Brain pericyte (primary cell): ENCODE results near the gene ASGR1.
A peak's percentile ranks its signal among the peaks of the same experiment; 100 is the strongest.
"Not testable (repeated sequence)": the region's sequence is repeated elsewhere in the genome, so short reads cannot be mapped to it uniquely, and the experiment has no call there.

Experiments used
- DNase-seq: peaks from one replicate; pipeline ENCODE4 v3.0.0-alpha.2; 2012; ENCODE audit warnings: low read depth, low spot score

The ASGR1 gene

GRCh38 chr17:7166873-7167272 is 12.3 kb downstream of the ASGR1 start:
- DNase-seq = no peak

GRCh38 chr17:7159571-7159970 is 19.6 kb downstream of the ASGR1 start:
- not testable (repeated sequence) for DNase-seq

GRCh38 chr17:7158424-7158823 is 20.7 kb downstream of the ASGR1 start:
- DNase-seq = not testable (repeated sequence)

GRCh38 chr17:7156342-7156940 is 22.7 kb downstream of the ASGR1 start:
- DNase-seq = no peak

GRCh38 chr17:7147772-7148171 is 31.4 kb downstream of the ASGR1 start:
- DNase-seq = no peak

GRCh38 chr17:7146115-7146514 is 33.1 kb downstream of the ASGR1 start:
- DNase-seq = no peak

GRCh38 chr17:7144213-7144612 is 35.0 kb downstream of the ASGR1 start:
- no peak for DNase-seq

- DNase-seq = no peak
Measured at GRCh38 chr17:7141824-7142223, 37.3 kb downstream of the ASGR1 start.

GRCh38 chr17:7139400-7139799 is 39.8 kb downstream of the ASGR1 start:
- no peak for DNase-seq

GRCh38 chr17:7138800-7139381 is 40.3 kb downstream of the ASGR1 start:
- no peak for DNase-seq

GRCh38 chr17:7137171-7137943 is 41.8 kb downstream of the ASGR1 start:
- DNase-seq = no peak

GRCh38 chr17:7136266-7136877 is 42.8 kb downstream of the ASGR1 start:
- DNase-seq = peak; percentile 11

- DNase-seq = no peak
Measured at GRCh38 chr17:7133916-7134315, 45.3 kb downstream of the ASGR1 start.

GRCh38 chr17:7133424-7133823 is 45.7 kb downstream of the ASGR1 start:
- DNase-seq = no peak

- no peak for DNase-seq
Measured at GRCh38 chr17:7132511-7133094, 46.6 kb downstream of the ASGR1 start.

GRCh38 chr17:7131423-7131791 is 47.8 kb downstream of the ASGR1 start:
- DNase-seq = no peak

GRCh38 chr17:7130621-7131422 is 48.3 kb downstream of the ASGR1 start:
- DNase-seq = no peak

GRCh38 chr17:7129311-7129710 is 49.9 kb downstream of the ASGR1 start:
- no peak for DNase-seq

- no peak for DNase-seq
Measured at GRCh38 chr17:7128160-7128559, 51.0 kb downstream of the ASGR1 start.

- DNase-seq = not testable (repeated sequence)
Measured at GRCh38 chr17:7127501-7127900, 51.7 kb downstream of the ASGR1 start.

- not testable (repeated sequence) for DNase-seq
Measured at GRCh38 chr17:7126386-7126785, 52.8 kb downstream of the ASGR1 start.
